Bone marrow (tissue), 2 donors: Measurements from ENCODE around the gene MAD2L1BP.

Experiments
- DNase-seq, 2 donors: peaks; one replicate each; lab custom pipeline; 2025; lab: John Stamatoyannopoulos, UW

MAD2L1BP gene

DNA sequence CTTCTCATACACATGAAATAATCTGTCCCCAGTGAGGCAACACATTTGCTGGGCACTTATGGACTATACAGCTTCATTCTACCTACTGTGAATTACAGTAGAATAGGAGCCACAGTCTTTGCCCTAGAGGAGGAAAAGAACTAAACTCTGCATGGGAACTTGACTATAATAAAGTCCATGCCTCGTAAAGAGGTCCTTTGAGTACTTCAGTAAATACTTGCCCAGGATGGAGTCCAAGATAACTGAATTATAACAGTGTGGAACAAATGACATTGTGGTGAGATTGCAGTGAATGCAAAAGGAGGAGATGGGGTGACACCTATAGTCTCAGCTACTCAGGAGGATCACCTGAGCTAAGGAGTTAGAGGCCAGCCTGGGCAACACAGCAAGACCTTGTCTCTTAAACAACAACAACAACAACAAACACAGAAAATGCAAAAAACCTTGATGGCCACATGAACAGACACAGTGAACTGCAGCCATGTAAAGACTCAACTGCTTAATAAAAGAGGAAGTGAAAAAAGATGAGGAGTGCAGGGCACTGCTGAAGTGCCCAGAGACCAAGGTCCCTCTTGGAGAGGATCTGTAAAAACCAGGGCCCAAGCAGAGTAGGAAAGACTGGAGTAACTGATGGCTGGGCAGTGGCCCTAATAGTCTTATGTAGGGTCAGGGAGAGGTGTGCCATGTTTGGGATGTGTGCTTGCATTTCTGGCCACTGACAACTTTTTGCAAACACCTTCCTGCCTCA lies 48.2 kb downstream of the MAD2L1BP start:
- no peak for DNase-seq

DNA sequence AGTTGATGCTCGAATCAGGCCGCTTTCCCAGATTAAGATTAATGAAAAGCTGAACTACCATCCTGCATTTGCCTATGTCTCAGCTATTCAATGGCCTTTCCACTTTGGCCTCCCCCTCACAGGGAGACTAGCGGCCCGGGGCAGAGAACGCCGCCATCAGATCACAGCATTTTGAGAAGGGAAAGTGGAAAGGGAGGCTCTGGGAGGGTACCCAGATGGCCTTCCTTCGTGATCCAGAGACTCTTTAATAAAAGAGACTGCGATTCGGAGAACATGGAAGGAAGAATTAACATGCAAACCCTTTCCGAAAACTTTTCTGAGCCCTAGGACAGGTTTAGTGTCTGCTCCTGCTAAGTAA lies 51.4 kb downstream of the MAD2L1BP start:
- DNase-seq, result no peak

DNA sequence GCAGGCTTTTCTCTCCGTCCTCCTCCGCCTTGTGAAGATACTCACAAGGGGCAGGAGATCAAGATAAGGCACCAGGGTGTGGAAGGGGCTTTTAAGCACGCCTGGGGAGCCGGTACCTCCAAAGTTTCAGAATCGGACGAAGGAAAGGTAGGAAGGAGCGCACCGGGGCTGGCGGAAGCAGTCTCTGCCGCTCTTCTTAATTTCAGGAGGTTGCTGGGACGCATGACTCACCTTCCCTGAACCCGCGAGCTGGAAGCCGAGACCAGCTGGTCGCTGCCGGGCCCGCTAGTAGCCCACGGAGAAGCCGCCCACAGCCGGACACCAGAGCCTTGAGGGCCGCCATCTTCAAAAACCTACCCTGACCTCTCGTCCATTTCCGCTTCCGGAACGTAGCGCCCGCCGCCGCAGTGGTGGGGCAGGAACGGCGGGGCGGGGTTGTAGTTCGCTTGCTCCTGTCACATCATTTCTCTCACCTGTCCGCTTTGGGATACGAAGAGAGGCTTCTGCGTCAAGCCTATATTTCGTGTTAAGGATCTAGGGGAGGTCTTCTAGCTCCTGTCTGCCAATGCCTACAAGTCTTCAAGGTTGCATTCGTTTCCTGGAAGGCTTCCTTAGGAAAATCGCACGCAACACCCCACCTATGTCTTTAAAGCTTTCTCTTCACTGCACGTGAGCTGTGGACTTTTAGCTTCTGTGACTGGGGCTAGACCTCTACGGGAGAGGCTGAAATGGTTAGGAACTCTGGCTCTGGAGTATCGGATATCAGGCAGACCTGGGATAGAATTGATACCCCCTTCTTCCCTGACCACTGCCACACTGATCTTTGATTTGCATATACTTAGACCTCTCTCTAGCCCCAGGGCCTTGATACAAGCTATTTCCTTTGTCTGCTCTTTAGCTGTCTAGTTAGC lies 52.1 kb downstream of the MAD2L1BP start, which contains the start of gene MRPS18A:
Gene MRPS18A (minus strand): TSS at position 355 of the 911 bp plus-strand sequence. CDS start 12 bp downstream, at position 343.
- peak; percentile 41 to 55 for DNase-seq

DNA sequence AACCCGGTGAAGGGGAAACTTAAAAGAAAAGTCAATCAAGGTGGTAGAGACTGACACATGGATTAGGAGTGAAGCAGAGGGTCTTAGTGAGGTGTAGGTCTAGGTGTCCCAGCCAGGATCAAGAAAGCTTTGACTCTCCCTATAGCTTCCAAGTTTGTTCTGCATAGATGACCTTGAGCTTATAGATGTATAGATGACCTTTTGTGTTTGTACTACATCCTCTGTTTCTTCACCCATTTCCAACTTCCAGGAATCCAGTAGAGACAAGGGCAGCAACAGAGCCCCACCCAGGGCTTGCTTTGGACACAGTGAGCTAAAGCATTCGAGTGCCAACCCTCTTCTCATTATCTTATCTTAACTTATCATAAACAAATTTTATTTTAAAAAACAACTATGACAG lies 53.8 kb downstream of the MAD2L1BP start:
- DNase-seq, result no peak
